HEK293 (cell line): ENCODE results near the gene SRC.

ENCODE experiments used
- CTCF ChIA-PET: fragments of 350-600 bp; formaldehyde crosslinking; extraction: SDS; loops from one replicate; lab custom pipeline; 2021; ENCODE audit warnings: antibody characterized with exemption; lab: Yijun Ruan, JAX
- POLR2A ChIA-PET: fragments of 300-600 bp; formaldehyde crosslinking; extraction: SDS; loops from one replicate; lab custom pipeline; 2020; ENCODE audit warnings: antibody characterized with exemption, inconsistent platforms; lab: Yijun Ruan, JAX
- H3K27ac ChIP-seq: fragments of 200-500 bp; sonication (Bioruptor generic); 2 replicates; pipeline ENCODE4 v1.5.1; 2014; ENCODE audit warnings: low read depth, low read length, control low read depth, inconsistent platforms; ENCODE audit errors: extremely low read depth
- H3K36me3 ChIP-seq, 2 experiments: fragments of 200-500 bp in 1 of 2; sonication (Bioruptor generic) in 1 of 2; 1 replicate in 1 of 2; 2 replicates in 1 of 2; pipeline ENCODE4 v1.5.1; 2014 to 2017; ENCODE audit warnings: inconsistent platforms in 2 of 2, low read length in 2 of 2; ENCODE audit not compliant: control insufficient read depth in 2 of 2, insufficient read depth in 1 of 2
- H3K4me1 ChIP-seq: fragments of 200-500 bp; sonication (Bioruptor generic); 2 replicates; pipeline ENCODE4 v1.5.1; 2014; ENCODE audit warnings: mild to moderate bottlenecking, low read length, inconsistent platforms; ENCODE audit not compliant: control insufficient read depth, insufficient read depth
- H3K4me3 ChIP-seq: 2 replicates; pipeline ENCODE4 v1.5.1; 2011; ENCODE audit warnings: low read depth, mild to moderate bottlenecking, control low read depth, low read length, moderate library complexity
- H3K9me3 ChIP-seq: fragments of 200-500 bp; sonication (Bioruptor generic); 2 replicates; pipeline ENCODE4 v1.5.1; 2014; ENCODE audit warnings: low read depth, low read length, inconsistent platforms; ENCODE audit not compliant: control insufficient read depth, insufficient read depth
- HOXA7 ChIP-seq: sonication (generic); formaldehyde crosslinking; IDR thresholded peaks from 2 replicates; pipeline ENCODE4 v1.8.1; 2022; ENCODE audit warnings: missing genetic modification reagents, borderline replicate concordance
- KLF1 ChIP-seq: fragments of 450-650 bp; formaldehyde crosslinking; IDR thresholded peaks from 2 replicates; pipeline ENCODE4 v1.5.1; 2016; ENCODE audit warnings: missing biosample characterization, missing genetic modification characterization
- KLF10 ChIP-seq: fragments of 450-650 bp; IDR thresholded peaks from 2 replicates; pipeline ENCODE4 v1.5.1; 2018; ENCODE audit warnings: missing biosample characterization, mild to moderate bottlenecking, missing genetic modification characterization
- KLF7 ChIP-seq: fragments of 450-650 bp; formaldehyde crosslinking; IDR thresholded peaks from 2 replicates; pipeline ENCODE4 v1.5.1; 2016; ENCODE audit warnings: missing biosample characterization, missing genetic modification characterization, borderline replicate concordance
- SCRT1 ChIP-seq: fragments of 450-650 bp; formaldehyde crosslinking; IDR thresholded peaks from 2 replicates; pipeline ENCODE4 v1.5.1; 2016; ENCODE audit warnings: missing biosample characterization, missing genetic modification characterization, borderline replicate concordance
- ZBTB20 ChIP-seq: fragments of 450-650 bp; formaldehyde crosslinking; IDR thresholded peaks from 2 replicates; pipeline ENCODE4 v1.5.1; 2016; ENCODE audit warnings: missing biosample characterization, missing genetic modification characterization
- ZNF184 ChIP-seq: fragments of 450-650 bp; IDR thresholded peaks from 2 replicates; pipeline ENCODE4 v1.5.1; 2018; ENCODE audit warnings: missing biosample characterization, mild to moderate bottlenecking, missing genetic modification characterization
- ZNF335 ChIP-seq: fragments of 450-650 bp; formaldehyde crosslinking; conservative IDR thresholded peaks from 2 replicates; pipeline ENCODE4 v1.5.1; 2016; ENCODE audit warnings: missing biosample characterization, missing genetic modification characterization
- ZNF549 ChIP-seq: fragments of 450-650 bp; IDR thresholded peaks from 2 replicates; pipeline ENCODE4 v1.5.1; 2018; ENCODE audit warnings: missing biosample characterization, missing genetic modification characterization, mild to moderate bottlenecking, inconsistent platforms, moderate library complexity
- ZNF664 ChIP-seq: fragments of 450-650 bp; formaldehyde crosslinking; IDR thresholded peaks from 2 replicates; pipeline ENCODE4 v1.5.1; 2016; ENCODE audit warnings: missing biosample characterization, missing genetic modification characterization
- ZNF701 ChIP-seq: fragments of 450-650 bp; formaldehyde crosslinking; IDR thresholded peaks from 2 replicates; pipeline ENCODE4 v1.5.1; 2016; ENCODE audit warnings: missing biosample characterization, missing genetic modification characterization
- ZNF777 ChIP-seq: fragments of 450-650 bp; formaldehyde crosslinking; IDR thresholded peaks from 2 replicates; pipeline ENCODE4 v1.5.1; 2017; ENCODE audit warnings: missing biosample characterization, missing genetic modification characterization, borderline replicate concordance
- TF ChIP-seq, protein P1 (sequence below): fragments of 450-650 bp; formaldehyde crosslinking; IDR thresholded peaks from 2 replicates; pipeline ENCODE4 v1.5.1; 2016; ENCODE audit warnings: missing biosample characterization, missing genetic modification characterization
- TF ChIP-seq, protein P2 (sequence below): fragments of 450-650 bp; formaldehyde crosslinking; IDR thresholded peaks from 2 replicates; pipeline ENCODE4 v1.5.1; 2016; ENCODE audit warnings: missing biosample characterization, missing genetic modification characterization
- TF ChIP-seq, protein P3 (sequence below): fragments of 450-650 bp; formaldehyde crosslinking; IDR thresholded peaks from 2 replicates; pipeline ENCODE4 v1.5.1; 2016; ENCODE audit warnings: missing biosample characterization, missing genetic modification characterization
- TF ChIP-seq, protein P4 (sequence below): fragments of 450-650 bp; formaldehyde crosslinking; IDR thresholded peaks from 2 replicates; pipeline ENCODE4 v1.5.1; 2017; ENCODE audit warnings: missing biosample characterization, missing genetic modification characterization
- TF ChIP-seq, protein P5 (sequence below): fragments of 450-650 bp; formaldehyde crosslinking; IDR thresholded peaks from 2 replicates; pipeline ENCODE4 v1.5.1; 2016; ENCODE audit warnings: missing biosample characterization, missing genetic modification characterization
- TF ChIP-seq, protein P6 (sequence below): fragments of 450-650 bp; formaldehyde crosslinking; IDR thresholded peaks from 2 replicates; pipeline ENCODE4 v1.5.1; 2016; ENCODE audit warnings: missing biosample characterization, missing genetic modification characterization, low read depth
- TF ChIP-seq, protein P7 (sequence below): fragments of 450-650 bp; formaldehyde crosslinking; IDR thresholded peaks from 2 replicates; pipeline ENCODE4 v1.5.1; 2016; ENCODE audit warnings: missing biosample characterization, missing genetic modification characterization

The SRC gene

DNA sequence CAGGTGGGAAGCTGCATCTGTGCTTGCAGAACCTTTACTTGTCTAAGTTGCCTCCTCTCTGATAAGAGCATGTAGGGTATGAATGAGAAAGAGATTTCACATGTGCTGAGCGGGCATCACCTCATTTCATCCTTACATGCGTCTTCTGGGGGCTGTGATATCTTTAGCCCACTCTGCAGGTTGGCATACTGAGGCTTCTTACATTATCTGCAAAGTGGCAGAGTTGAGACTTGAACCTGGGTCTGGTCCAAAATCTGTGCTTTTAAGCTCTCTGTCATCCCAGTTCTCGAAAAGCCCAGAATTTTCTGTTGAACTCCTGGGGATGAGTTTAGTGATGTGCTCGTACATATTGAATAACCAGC lies 2.0 kb upstream of the SRC start:
- Histone ChIP-seq H3K4me1 (peaks cover 2% of the 10 kb centered on the region; the same call in 1 of the 2 replicates), H3K36me3 (peaks cover 0 to 13% of the 10 kb centered on the region in 2 experiments; a peak in 1 of 3 replicates)

More for the DNA sequence above, 2.0 kb upstream of the SRC start:
- POLR2A ChIA-PET: interaction anchor here (1.2 to 1.6 kb wide), 2 partner anchors 25 to 55 kb away, joined by 4 to 5 read pairs; partner anchors contain the start of gene MANBAL
- no peaks in the 10 kb centered on the region for H3K9me3 ChIP-seq
- CTCF ChIA-PET: interaction anchor here (0.6 to 1.8 kb wide), 4 partner anchors 35 to 74 kb away, joined by 3 to 7 read pairs (median 3); no protein-coding TSS in a partner anchor
- H3K4me3 ChIP-seq: no peak overlapping the region
- TF ChIP-seq HOXA7 (no peak), SCRT1 (no peak), ZNF335 (no peak), ZNF701 (tag by site-specific recombination) (no peak), ZBTB20 (no peak), KLF1 (tag by site-specific recombination) (no peak), KLF7 (no peak), ZNF549 (no peak), KLF10 (tag by site-specific recombination) (no peak), ZNF184 (tag by site-specific recombination) (no peak), ZNF664 (tag by site-specific recombination) (no peak), ZNF777 (no peak)
- TF ChIP-seq, protein P1, sequence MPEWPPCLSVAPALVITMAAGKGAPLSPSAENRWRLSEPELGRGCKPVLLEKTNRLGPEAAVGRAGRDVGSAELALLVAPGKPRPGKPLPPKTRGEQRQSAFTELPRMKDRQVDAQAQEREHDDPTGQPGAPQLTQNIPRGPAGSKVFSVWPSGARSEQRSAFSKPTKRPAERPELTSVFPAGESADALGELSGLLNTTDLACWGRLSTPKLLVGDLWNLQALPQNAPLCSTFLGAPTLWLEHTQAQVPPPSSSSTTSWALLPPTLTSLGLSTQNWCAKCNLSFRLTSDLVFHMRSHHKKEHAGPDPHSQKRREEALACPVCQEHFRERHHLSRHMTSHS: no peak
- TF ChIP-seq, protein P2, sequence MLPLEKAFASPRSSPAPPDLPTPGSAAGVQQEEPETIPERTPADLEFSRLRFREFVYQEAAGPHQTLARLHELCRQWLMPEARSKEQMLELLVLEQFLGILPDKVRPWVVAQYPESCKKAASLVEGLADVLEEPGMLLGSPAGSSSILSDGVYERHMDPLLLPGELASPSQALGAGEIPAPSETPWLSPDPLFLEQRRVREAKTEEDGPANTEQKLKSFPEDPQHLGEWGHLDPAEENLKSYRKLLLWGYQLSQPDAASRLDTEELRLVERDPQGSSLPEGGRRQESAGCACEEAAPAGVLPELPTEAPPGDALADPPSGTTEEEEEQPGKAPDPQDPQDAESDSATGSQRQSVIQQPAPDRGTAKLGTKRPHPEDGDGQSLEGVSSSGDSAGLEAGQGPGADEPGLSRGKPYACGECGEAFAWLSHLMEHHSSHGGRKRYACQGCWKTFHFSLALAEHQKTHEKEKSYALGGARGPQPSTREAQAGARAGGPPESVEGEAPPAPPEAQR (tag by site-specific recombination): no peak
- TF ChIP-seq, protein P3, sequence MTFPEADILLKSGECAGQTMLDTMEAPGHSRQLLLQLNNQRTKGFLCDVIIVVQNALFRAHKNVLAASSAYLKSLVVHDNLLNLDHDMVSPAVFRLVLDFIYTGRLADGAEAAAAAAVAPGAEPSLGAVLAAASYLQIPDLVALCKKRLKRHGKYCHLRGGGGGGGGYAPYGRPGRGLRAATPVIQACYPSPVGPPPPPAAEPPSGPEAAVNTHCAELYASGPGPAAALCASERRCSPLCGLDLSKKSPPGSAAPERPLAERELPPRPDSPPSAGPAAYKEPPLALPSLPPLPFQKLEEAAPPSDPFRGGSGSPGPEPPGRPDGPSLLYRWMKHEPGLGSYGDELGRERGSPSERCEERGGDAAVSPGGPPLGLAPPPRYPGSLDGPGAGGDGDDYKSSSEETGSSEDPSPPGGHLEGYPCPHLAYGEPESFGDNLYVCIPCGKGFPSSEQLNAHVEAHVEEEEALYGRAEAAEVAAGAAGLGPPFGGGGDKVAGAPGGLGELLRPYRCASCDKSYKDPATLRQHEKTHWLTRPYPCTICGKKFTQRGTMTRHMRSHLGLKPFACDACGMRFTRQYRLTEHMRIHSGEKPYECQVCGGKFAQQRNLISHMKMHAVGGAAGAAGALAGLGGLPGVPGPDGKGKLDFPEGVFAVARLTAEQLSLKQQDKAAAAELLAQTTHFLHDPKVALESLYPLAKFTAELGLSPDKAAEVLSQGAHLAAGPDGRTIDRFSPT (tag by site-specific recombination): no peak
- TF ChIP-seq, protein P4, sequence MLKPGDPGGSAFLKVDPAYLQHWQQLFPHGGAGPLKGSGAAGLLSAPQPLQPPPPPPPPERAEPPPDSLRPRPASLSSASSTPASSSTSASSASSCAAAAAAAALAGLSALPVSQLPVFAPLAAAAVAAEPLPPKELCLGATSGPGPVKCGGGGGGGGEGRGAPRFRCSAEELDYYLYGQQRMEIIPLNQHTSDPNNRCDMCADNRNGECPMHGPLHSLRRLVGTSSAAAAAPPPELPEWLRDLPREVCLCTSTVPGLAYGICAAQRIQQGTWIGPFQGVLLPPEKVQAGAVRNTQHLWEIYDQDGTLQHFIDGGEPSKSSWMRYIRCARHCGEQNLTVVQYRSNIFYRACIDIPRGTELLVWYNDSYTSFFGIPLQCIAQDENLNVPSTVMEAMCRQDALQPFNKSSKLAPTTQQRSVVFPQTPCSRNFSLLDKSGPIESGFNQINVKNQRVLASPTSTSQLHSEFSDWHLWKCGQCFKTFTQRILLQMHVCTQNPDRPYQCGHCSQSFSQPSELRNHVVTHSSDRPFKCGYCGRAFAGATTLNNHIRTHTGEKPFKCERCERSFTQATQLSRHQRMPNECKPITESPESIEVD (tag by site-specific recombination): no peak
- TF ChIP-seq, protein P5, sequence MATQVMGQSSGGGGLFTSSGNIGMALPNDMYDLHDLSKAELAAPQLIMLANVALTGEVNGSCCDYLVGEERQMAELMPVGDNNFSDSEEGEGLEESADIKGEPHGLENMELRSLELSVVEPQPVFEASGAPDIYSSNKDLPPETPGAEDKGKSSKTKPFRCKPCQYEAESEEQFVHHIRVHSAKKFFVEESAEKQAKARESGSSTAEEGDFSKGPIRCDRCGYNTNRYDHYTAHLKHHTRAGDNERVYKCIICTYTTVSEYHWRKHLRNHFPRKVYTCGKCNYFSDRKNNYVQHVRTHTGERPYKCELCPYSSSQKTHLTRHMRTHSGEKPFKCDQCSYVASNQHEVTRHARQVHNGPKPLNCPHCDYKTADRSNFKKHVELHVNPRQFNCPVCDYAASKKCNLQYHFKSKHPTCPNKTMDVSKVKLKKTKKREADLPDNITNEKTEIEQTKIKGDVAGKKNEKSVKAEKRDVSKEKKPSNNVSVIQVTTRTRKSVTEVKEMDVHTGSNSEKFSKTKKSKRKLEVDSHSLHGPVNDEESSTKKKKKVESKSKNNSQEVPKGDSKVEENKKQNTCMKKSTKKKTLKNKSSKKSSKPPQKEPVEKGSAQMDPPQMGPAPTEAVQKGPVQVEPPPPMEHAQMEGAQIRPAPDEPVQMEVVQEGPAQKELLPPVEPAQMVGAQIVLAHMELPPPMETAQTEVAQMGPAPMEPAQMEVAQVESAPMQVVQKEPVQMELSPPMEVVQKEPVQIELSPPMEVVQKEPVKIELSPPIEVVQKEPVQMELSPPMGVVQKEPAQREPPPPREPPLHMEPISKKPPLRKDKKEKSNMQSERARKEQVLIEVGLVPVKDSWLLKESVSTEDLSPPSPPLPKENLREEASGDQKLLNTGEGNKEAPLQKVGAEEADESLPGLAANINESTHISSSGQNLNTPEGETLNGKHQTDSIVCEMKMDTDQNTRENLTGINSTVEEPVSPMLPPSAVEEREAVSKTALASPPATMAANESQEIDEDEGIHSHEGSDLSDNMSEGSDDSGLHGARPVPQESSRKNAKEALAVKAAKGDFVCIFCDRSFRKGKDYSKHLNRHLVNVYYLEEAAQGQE: no peak
- TF ChIP-seq, protein P6, sequence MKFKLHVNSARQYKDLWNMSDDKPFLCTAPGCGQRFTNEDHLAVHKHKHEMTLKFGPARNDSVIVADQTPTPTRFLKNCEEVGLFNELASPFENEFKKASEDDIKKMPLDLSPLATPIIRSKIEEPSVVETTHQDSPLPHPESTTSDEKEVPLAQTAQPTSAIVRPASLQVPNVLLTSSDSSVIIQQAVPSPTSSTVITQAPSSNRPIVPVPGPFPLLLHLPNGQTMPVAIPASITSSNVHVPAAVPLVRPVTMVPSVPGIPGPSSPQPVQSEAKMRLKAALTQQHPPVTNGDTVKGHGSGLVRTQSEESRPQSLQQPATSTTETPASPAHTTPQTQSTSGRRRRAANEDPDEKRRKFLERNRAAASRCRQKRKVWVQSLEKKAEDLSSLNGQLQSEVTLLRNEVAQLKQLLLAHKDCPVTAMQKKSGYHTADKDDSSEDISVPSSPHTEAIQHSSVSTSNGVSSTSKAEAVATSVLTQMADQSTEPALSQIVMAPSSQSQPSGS (tag by site-specific recombination): no peak
- TF ChIP-seq, protein P7, sequence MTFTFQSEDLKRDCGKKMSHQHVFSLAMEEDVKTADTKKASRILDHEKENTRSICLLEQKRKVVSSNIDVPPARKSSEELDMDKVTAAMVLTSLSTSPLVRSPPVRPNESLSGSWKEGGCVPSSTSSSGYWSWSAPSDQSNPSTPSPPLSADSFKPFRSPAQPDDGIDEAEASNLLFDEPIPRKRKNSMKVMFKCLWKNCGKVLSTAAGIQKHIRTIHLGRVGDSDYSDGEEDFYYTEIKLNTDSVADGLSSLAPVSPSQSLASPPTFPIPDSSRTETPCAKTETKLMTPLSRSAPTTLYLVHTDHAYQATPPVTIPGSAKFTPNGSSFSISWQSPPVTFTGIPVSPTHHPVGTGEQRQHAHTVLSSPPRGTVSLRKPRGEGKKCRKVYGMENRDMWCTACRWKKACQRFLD (tag by site-specific recombination): no peak
- TF ChIP-seq, all 188 proteins: peak for 0
- no peak overlapping the region for H3K27ac ChIP-seq
